Esophagus muscularis mucosa (tissue), 4 donors: ENCODE measurements around the gene PLPP4.

Experiments used
- EP300 ChIP-seq: sonication (generic); formaldehyde crosslinking; IDR thresholded peaks from one replicate; pipeline ENCODE4 v1.6.1; 2017; ENCODE audit warnings: antibody characterized with exemption
- POLR2A ChIP-seq: fragments of 450-650 bp; IDR thresholded peaks from one replicate; pipeline ENCODE4 v1.6.1; 2017; ENCODE audit warnings: antibody characterized with exemption, moderate library complexity, mild to moderate bottlenecking, low read depth
- TF ChIP-seq, protein P1 (sequence below), 3 experiments: fragments of 200-600 bp in 2 of 3; fragments of 450-650 bp in 1 of 3; sonication (generic) in 2 of 3; IDR thresholded peaks; one replicate each; pipeline ENCODE4 v1.5.1; 2017 to 2019; ENCODE audit warnings: antibody characterized with exemption in 3 of 3, mild to moderate bottlenecking in 2 of 3, moderate library complexity in 1 of 3

DNA sequence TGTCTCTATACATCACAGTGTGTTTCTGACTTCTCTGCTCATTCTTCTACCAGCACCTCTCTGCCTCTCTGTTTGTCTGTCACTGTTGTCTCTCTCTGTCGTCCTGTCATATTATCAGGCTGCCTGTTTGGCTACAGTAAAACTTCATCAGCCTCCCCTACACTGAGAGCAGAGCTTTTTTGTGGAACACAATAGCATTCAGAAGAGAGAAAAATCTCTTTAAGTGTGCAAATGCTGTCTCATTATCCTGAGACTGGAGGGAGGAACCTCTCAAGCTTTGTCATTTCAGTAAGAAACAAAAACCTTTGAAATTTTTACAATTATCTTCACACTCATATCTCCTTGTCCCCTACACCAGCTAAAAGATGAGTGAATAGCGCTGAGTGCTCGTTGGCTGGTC, 148.4 kb downstream of the PLPP4 start:
- TF ChIP-seq POLR2A (no peak), EP300 (no peak)
- TF ChIP-seq, protein P1, sequence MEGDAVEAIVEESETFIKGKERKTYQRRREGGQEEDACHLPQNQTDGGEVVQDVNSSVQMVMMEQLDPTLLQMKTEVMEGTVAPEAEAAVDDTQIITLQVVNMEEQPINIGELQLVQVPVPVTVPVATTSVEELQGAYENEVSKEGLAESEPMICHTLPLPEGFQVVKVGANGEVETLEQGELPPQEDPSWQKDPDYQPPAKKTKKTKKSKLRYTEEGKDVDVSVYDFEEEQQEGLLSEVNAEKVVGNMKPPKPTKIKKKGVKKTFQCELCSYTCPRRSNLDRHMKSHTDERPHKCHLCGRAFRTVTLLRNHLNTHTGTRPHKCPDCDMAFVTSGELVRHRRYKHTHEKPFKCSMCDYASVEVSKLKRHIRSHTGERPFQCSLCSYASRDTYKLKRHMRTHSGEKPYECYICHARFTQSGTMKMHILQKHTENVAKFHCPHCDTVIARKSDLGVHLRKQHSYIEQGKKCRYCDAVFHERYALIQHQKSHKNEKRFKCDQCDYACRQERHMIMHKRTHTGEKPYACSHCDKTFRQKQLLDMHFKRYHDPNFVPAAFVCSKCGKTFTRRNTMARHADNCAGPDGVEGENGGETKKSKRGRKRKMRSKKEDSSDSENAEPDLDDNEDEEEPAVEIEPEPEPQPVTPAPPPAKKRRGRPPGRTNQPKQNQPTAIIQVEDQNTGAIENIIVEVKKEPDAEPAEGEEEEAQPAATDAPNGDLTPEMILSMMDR (IDR thresholded peaks at IDR 0.05), result no peak
